Neural progenitor cell (in vitro differentiated cells): ENCODE results near the gene MKI67. TPM values are rescaled to one million over a fixed set of nuclear protein-coding genes. Genes with fewer than 3 reads are reported as not detected.

Source experiments
- DNase-seq: peaks from one replicate; pipeline ENCODE4 v3.0.0-alpha.2; 2016; ENCODE audit warnings: low spot score
- H2AFZ ChIP-seq: fragments of 200-600 bp; sonication (generic); replicated peaks from 2 replicates; pipeline ENCODE4 v1.6.1; 2016; ENCODE audit warnings: antibody characterized with exemption
- H3F3A ChIP-seq: fragments of 200-600 bp; sonication (generic); 2 replicates; pipeline ENCODE4 v1.6.1; 2016; ENCODE audit warnings: antibody characterized with exemption, low read depth
- H3K27ac ChIP-seq: fragments of 200-600 bp; sonication (generic); 2 replicates; pipeline ENCODE4 v1.5.1; 2016; ENCODE audit warnings: mild to moderate bottlenecking
- H3K27me3 ChIP-seq: fragments of 200-600 bp; sonication (generic); 2 replicates; pipeline ENCODE4 v1.6.1; 2016; ENCODE audit warnings: mild to moderate bottlenecking, moderate library complexity
- H3K36me3 ChIP-seq: fragments of 200-600 bp; sonication (generic); 2 replicates; pipeline ENCODE4 v1.5.1; 2016
- H3K4me1 ChIP-seq: fragments of 200-600 bp; sonication (generic); 2 replicates; pipeline ENCODE4 v1.6.1; 2016; ENCODE audit warnings: mixed run types
- H3K4me2 ChIP-seq: fragments of 200-600 bp; sonication (generic); 2 replicates; pipeline ENCODE4 v1.6.1; 2016
- H3K4me3 ChIP-seq: fragments of 200-600 bp; sonication (generic); 2 replicates; pipeline ENCODE4 v1.5.1; 2016
- H3K79me2 ChIP-seq: fragments of 200-600 bp; sonication (generic); 2 replicates; pipeline ENCODE4 v1.6.1; 2016; ENCODE audit warnings: low read depth
- H3K9ac ChIP-seq: fragments of 200-600 bp; sonication (generic); 2 replicates; pipeline ENCODE4 v1.6.1; 2016
- H3K9me3 ChIP-seq: fragments of 200-600 bp; sonication (generic); 2 replicates; pipeline ENCODE4 v1.5.1; 2016; ENCODE audit warnings: low read depth
- H4K20me1 ChIP-seq: fragments of 200-600 bp; sonication (generic); 2 replicates; pipeline ENCODE4 v1.6.1; 2016; ENCODE audit warnings: low read depth
- H3K27ac Mint-ChIP-seq: 3 replicates; pipeline ENCODE4 v1.8.0; 2021; ENCODE audit warnings: mixed read lengths
- H3K27me3 Mint-ChIP-seq: 2 replicates; pipeline ENCODE4 v1.8.0; 2022; ENCODE audit warnings: low read depth, mild to moderate bottlenecking, inconsistent platforms, moderate library complexity, mixed read lengths; ENCODE audit not compliant: insufficient read depth
- H3K36me3 Mint-ChIP-seq: 3 replicates; pipeline ENCODE4 v1.8.0; 2021; ENCODE audit warnings: mixed read lengths
- H3K4me1 Mint-ChIP-seq: 3 replicates; pipeline ENCODE4 v1.8.0; 2021; ENCODE audit warnings: mixed read lengths
- H3K4me3 Mint-ChIP-seq: 3 replicates; pipeline ENCODE4 v1.8.0; 2021; ENCODE audit warnings: mild to moderate bottlenecking, moderate library complexity, mixed read lengths
- H3K9me3 Mint-ChIP-seq: 3 replicates; pipeline ENCODE4 v1.8.0; 2020; ENCODE audit warnings: mixed read lengths
- CTCF ChIP-seq: fragments of 200-600 bp; sonication (generic); IDR thresholded peaks from 2 replicates; pipeline ENCODE4 v1.5.1; 2017; ENCODE audit warnings: antibody characterized with exemption, mild to moderate bottlenecking
- EZH2 ChIP-seq: fragments of 200-600 bp; sonication (generic); IDR thresholded peaks from 2 replicates; pipeline ENCODE4 v1.6.1; 2017; ENCODE audit warnings: antibody characterized with exemption, mild to moderate bottlenecking, moderate library complexity
- EZH2phosphoT487 ChIP-seq: fragments of 200-600 bp; sonication (generic); IDR thresholded peaks from 2 replicates; pipeline ENCODE4 v1.6.1; 2017; ENCODE audit warnings: antibody characterized with exemption
- total RNA-seq: library from RNA; depleted of rRNA; stranded (reverse); fragments of >200 nt; gene quantifications from 2 replicates; pipeline ENCODE4 v1.2.3, GENCODE V29; 2015; ENCODE audit warnings: low replicate concordance

MKI67 gene
- total RNA-seq, 1 donor from 2014 or later: 65.8 TPM

- Histone ChIP-seq H3K9me3 (no peaks in the 10 kb centered on the region), H4K20me1 (peaks cover 21% of the 10 kb centered on the region), H3K27me3 (no peaks in the 10 kb centered on the region), H3K27ac (no peak overlapping the region), H3K36me3 (peaks cover 44% of the 10 kb centered on the region), H3K9ac (no peak overlapping the region), H3K4me2 (no peak overlapping the region), H3K4me1 (no peaks in the 10 kb centered on the region), H3K79me2 (no peaks in the 10 kb centered on the region), H3K4me3 (no peak overlapping the region), H3F3A (no peaks in the 10 kb centered on the region), H2AFZ (no peak overlapping the region)
- no peak overlapping the region for H3K4me3 Mint-ChIP-seq
- no peaks in the 10 kb centered on the region for H3K27me3 Mint-ChIP-seq
- H3K36me3 Mint-ChIP-seq: peaks cover 27% of the 10 kb centered on the region
- no peaks in the 10 kb centered on the region for H3K4me1 Mint-ChIP-seq
- no peak for DNase-seq
- no peak overlapping the region for H3K27ac Mint-ChIP-seq
- no peaks in the 10 kb centered on the region for H3K9me3 Mint-ChIP-seq
- no peak for TF ChIP-seq CTCF
- TF ChIP-seq EZH2phosphoT487: no peak
- TF ChIP-seq EZH2: no peak
Measured at GRCh38 chr10:128105383-128105782, 20.8 kb downstream of the MKI67 start.

GRCh38 chr10:128103229-128103714 lies 23.0 kb downstream of the MKI67 start:
- Mint-ChIP-seq H3K4me3 (no peak overlapping the region), H3K4me1 (no peaks in the 10 kb centered on the region), H3K27me3 (no peaks in the 10 kb centered on the region), H3K9me3 (no peaks in the 10 kb centered on the region), H3K27ac (no peak overlapping the region), H3K36me3 (peaks cover 37% of the 10 kb centered on the region)
- Histone ChIP-seq H4K20me1 (peaks cover 18% of the 10 kb centered on the region), H3K27ac (no peak overlapping the region), H3K4me2 (no peak overlapping the region), H3F3A (no peaks in the 10 kb centered on the region), H3K36me3 (peaks cover 36% of the 10 kb centered on the region), H2AFZ (no peak overlapping the region), H3K9ac (no peak overlapping the region), H3K79me2 (no peaks in the 10 kb centered on the region), H3K4me3 (no peak overlapping the region), H3K9me3 (no peaks in the 10 kb centered on the region), H3K4me1 (no peaks in the 10 kb centered on the region), H3K27me3 (no peaks in the 10 kb centered on the region)
- TF ChIP-seq EZH2phosphoT487 (no peak), EZH2 (no peak), CTCF (no peak)
- DNase-seq: no peak

GRCh38 chr10:128102480-128103228 lies 23.6 kb downstream of the MKI67 start:
- no peaks in the 10 kb centered on the region for H3K9me3 ChIP-seq
- H3K79me2 ChIP-seq: no peaks in the 10 kb centered on the region
- Mint-ChIP-seq H3K4me3 (no peak overlapping the region), H3K27me3 (no peaks in the 10 kb centered on the region), H3K9me3 (no peaks in the 10 kb centered on the region), H3K4me1 (no peaks in the 10 kb centered on the region), H3K36me3 (peaks cover 43% of the 10 kb centered on the region), H3K27ac (no peak overlapping the region)
- no peak overlapping the region for H2AFZ ChIP-seq
- H4K20me1 ChIP-seq: peaks cover 16% of the 10 kb centered on the region
- H3K9ac ChIP-seq: no peak overlapping the region
- TF ChIP-seq EZH2phosphoT487 (no peak), CTCF (no peak), EZH2 (no peak)
- no peaks in the 10 kb centered on the region for H3K4me1 ChIP-seq
- DNase-seq: no peak
- H3K4me2 ChIP-seq: no peak overlapping the region
- H3K27me3 ChIP-seq: no peaks in the 10 kb centered on the region
- H3K27ac ChIP-seq: no peak overlapping the region
- no peak overlapping the region for H3K4me3 ChIP-seq
- H3K36me3 ChIP-seq: peaks cover 36% of the 10 kb centered on the region
- no peaks in the 10 kb centered on the region for H3F3A ChIP-seq
